Prostate gland (tissue), 2 donors: ENCODE data around the gene GALK1. TPM values are rescaled to one million over a fixed set of nuclear protein-coding genes. Genes with fewer than 3 reads are reported as not detected.
A peak's percentile ranks its signal among the peaks of the same experiment; 100 is the strongest.

Experiments
- DNase-seq: peaks from one replicate; pipeline ENCODE4 v3.0.0-alpha.2; 2019; ENCODE audit warnings: low spot score
- H3K27ac ChIP-seq, 2 donors: fragments of 200-600 bp; sonication (generic); 2 replicates each; pipeline ENCODE4 v1.5.1; 2017 to 2019
- H3K27me3 ChIP-seq: fragments of 200-600 bp; sonication (generic); replicated peaks from 2 replicates; pipeline ENCODE4 v1.5.1; 2019; ENCODE audit not compliant: insufficient read depth
- H3K36me3 ChIP-seq, 2 donors: fragments of 200-600 bp; sonication (generic); 1 replicate in 1 of 2; 2 replicates in 1 of 2; pipeline versions ENCODE4 v1.5.1 to v1.8.1; 2017 to 2019
- H3K4me1 ChIP-seq: fragments of 200-600 bp; sonication (generic); replicated peaks from 2 replicates; pipeline ENCODE4 v1.5.1; 2019
- H3K4me3 ChIP-seq, 2 donors: fragments of 200-600 bp; sonication (generic); 2 replicates each; pipeline ENCODE4 v1.5.1; 2017 to 2019
- H3K9me3 ChIP-seq: fragments of 200-600 bp; sonication (generic); 2 replicates; pipeline ENCODE4 v1.5.1; 2017
- CTCF ChIP-seq, 4 experiments: fragments of 200-600 bp in 2 of 4; fragments of 450-650 bp in 2 of 4; sonication (generic) in 2 of 4; IDR thresholded peaks; 1 replicate in 3 of 4; 2 replicates in 1 of 4; pipeline ENCODE4 v1.5.1; 2016 to 2019; ENCODE audit warnings: antibody characterized with exemption in 4 of 4, mild to moderate bottlenecking in 2 of 4, moderate library complexity in 2 of 4
- POLR2A ChIP-seq: fragments of 450-650 bp; IDR thresholded peaks from one replicate; pipeline ENCODE4 v1.6.1; 2016; ENCODE audit warnings: antibody characterized with exemption, mild to moderate bottlenecking
- POLR2AphosphoS5 ChIP-seq: sonication (generic); formaldehyde crosslinking; IDR thresholded peaks from one replicate; pipeline ENCODE4 v1.6.1; 2017; ENCODE audit warnings: antibody characterized with exemption
- WGBS: methylation state at CpG from one replicate; pipeline ENCODE4 v1.1.5; 2018; 5-methylcytosine and 5-hydroxymethylcytosine counted together
- intact Hi-C: fragments of 100-400 bp; cut with DNase I; formaldehyde crosslinking; loops from one replicate; pipeline ENCODE4 v1.14.2; 2022
- total RNA-seq, 2 donors: library from RNA; depleted of rRNA; stranded (reverse); fragments of >200 nt; gene quantifications; one replicate each; pipeline ENCODE4 v1.1.0, GENCODE V29; 2016

The GALK1 gene
- total RNA-seq, 2 donors from 2014 or later = 28.1 to 28.5 TPM

DNA sequence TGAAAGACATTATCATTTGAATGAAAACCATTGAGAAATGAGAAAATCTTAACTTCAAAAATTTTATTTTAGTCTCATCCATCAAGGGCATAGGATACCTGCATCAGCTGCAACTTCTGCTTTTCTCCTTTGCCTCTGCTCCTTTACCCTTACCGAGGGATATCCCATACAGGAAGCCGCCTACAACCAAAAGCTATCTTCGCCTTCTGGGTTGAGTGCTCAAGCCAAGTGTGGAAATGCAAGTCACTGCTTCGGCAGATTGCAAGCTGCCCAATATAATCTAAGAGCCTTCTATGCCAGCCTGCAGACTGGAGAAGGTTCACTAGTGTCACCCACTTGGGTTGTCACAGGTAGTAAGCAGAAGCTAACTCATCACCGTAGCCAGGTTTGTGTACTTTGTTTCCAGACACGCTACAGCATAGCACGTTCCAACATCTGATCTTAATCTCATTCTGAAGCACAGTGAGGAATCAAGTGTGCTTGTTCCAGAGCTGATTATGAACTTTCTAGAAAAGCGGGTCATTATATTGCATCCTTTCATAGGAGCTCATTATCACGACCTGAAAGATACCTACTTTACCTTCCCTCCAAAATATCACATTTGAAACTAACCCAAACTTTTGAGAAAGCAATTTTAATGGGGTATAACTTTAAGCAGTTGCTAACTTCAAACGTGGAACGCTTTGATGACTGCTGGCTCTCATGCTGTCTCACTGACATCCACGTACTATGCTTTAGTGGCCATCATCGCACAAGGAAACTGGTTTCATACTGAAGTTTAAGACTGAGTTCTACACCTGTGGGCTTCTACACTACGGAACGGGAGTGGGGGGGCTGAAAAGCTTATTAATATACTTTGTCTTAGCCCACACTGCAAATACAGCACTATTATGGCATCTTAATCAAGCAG, 11.6 kb upstream of the GALK1 start:
- DNase-seq = no peak
- WGBS = 8% methylated on average over 15 of the region's 15 CpGs
- intact Hi-C loops = no loop called here
- Histone ChIP-seq H3K4me3 (peak overlapping the region; percentile 11 to 88), H3K27ac (peak overlapping the region; percentile 96 to 98), H3K9me3 (no peaks in the 10 kb centered on the region), H3K36me3 (peaks cover 2 to 12% of the 10 kb centered on the region in 2 donors), H3K4me1 (no peaks in the 10 kb centered on the region), H3K27me3 (no peaks in the 10 kb centered on the region)
- TF ChIP-seq POLR2A (no peak), POLR2AphosphoS5 (peak; percentile 71)

GRCh38 chr17:75774991-75775668, 10.1 kb upstream of the GALK1 start:
- Histone ChIP-seq H3K4me3 (no peak overlapping the region), H3K36me3 (peaks cover 2 to 12% of the 10 kb centered on the region in 2 donors)
- intact Hi-C loops = no loop called here

DNA sequence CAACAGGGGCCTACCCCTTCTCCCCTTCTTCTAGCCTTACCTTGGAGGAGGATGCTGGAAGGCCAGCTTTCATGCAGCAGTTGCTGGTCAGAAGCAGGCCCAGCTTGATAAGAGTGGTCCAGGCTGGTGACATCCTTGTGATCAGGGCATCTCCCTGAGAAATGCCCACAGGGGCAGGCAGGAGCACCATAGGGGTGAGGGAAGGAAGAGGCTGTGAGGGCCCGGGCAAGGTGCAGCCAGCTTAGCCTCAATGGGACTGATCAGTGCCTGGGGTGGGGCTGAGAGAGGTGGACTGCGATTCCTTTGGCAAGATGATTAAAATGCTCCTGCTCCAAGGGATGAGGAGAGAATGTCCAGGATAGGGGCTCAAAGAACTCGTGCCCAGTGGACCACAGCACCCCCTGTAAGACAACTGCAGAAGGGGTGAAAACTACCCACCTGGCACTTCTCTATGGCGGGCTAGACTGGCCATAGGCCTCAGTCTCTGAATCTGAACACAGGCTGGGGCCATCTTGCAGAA, 9.5 kb upstream of the GALK1 start:
- no peak for TF ChIP-seq POLR2AphosphoS5
- TF ChIP-seq POLR2A = no peak
- no peak for TF ChIP-seq CTCF (IDR thresholded peaks at IDR 0.05)
- H3K27me3 ChIP-seq = no peaks in the 10 kb centered on the region
- DNase-seq = no peak
- WGBS = 84% methylated on average over 4 of the region's 4 CpGs
- H3K4me1 ChIP-seq = no peaks in the 10 kb centered on the region
- no peak overlapping the region for H3K4me3 ChIP-seq
- intact Hi-C loops = no loop called here
- H3K9me3 ChIP-seq = no peaks in the 10 kb centered on the region
- H3K36me3 ChIP-seq = peaks cover 2 to 12% of the 10 kb centered on the region in 2 donors
- no peak overlapping the region for H3K27ac ChIP-seq

More at GRCh38 chr17:75774991-75775668, 10.1 kb upstream of the GALK1 start:
- Histone ChIP-seq H3K27me3 (no peaks in the 10 kb centered on the region), H3K9me3 (no peaks in the 10 kb centered on the region), H3K4me1 (no peaks in the 10 kb centered on the region), H3K27ac (no peak overlapping the region)
- DNase-seq = no peak
- 56% methylated on average over 6 of the region's 6 CpGs for WGBS
- no peak for TF ChIP-seq POLR2AphosphoS5

- 78% methylated on average over 13 of the region's 15 CpGs for WGBS
- intact Hi-C loops = no loop called here
- Histone ChIP-seq H3K4me1 (peaks cover 4% of the 10 kb centered on the region), H3K9me3 (no peaks in the 10 kb centered on the region), H3K27ac (no peak overlapping the region), H3K4me3 (no peak overlapping the region), H3K27me3 (no peaks in the 10 kb centered on the region), H3K36me3 (peaks cover 2 to 11% of the 10 kb centered on the region in 2 donors)
- TF ChIP-seq POLR2A (no peak), POLR2AphosphoS5 (no peak), CTCF (IDR thresholded peaks at IDR 0.05) (no peak)
- no peak for DNase-seq
Measured at GRCh38 chr17:75773808-75774470, 8.9 kb upstream of the GALK1 start.

DNA sequence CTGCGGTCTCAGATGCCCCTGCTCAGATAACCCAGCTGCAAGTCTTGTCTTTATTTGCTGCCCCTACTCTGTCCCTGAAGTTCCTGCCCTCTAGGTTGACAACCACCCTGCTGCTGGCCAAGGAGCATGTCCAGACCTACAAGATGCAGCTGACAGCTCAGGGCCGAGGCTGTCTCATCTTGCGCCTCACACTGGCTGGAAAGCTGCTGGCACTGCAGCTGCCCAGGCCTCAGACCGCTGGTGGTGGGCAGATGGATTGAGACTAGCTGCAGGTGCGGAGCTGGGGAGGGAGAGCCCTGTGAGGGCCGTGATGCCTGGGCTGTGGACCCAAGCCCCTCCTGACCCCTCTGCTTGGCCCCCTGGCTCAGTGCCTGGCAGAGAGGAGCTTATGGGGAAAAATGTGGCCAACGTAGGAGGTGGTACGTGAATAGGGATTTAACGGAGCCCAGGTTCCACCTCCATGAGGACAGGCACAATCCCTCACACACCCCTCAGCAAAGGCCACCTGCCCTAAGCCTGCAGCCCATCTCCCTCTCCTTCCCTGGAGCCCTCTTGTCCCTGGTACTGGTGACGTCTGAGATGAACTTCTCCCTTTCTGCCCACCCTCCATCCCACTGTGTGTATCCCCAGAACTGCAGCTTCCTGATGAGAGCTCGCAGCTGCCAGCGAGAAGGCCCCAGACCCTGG, 8.3 kb upstream of the GALK1 start:
- intact Hi-C loops = no loop called here
- H3K27me3 ChIP-seq = no peaks in the 10 kb centered on the region
- DNase-seq = no peak
- H3K4me1 ChIP-seq = peaks cover 4% of the 10 kb centered on the region
- 71% methylated on average over 12 of the region's 12 CpGs for whole genome bisulfite sequencing
- TF ChIP-seq CTCF (IDR thresholded peaks at IDR 0.05) = no peak
- TF ChIP-seq POLR2AphosphoS5 = no peak
- TF ChIP-seq POLR2A = no peak
- H3K27ac ChIP-seq = no peak overlapping the region
- H3K4me3 ChIP-seq = no peak overlapping the region
- H3K36me3 ChIP-seq = peaks cover under 1 to 4% of the 10 kb centered on the region in 2 donors
- H3K9me3 ChIP-seq = no peaks in the 10 kb centered on the region
